Loucy (cell line): ENCODE data around the gene HPSE2.

Experiments used
- H2AFZ ChIP-seq: fragments of 200-600 bp; sonication (generic); 2 replicates; pipeline ENCODE4 v1.6.0; 2016; ENCODE audit warnings: antibody characterized with exemption, mild to moderate bottlenecking, low read length, moderate library complexity
- H3F3A ChIP-seq: fragments of 200-600 bp; 2 replicates; pipeline ENCODE4 v1.6.0; 2016; ENCODE audit warnings: antibody characterized with exemption, low read depth, mild to moderate bottlenecking
- H3K27me3 ChIP-seq: fragments of 200-600 bp; sonication (generic); 2 replicates; pipeline ENCODE4 v1.6.1; 2014; ENCODE audit warnings: low read length, mild to moderate bottlenecking; ENCODE audit not compliant: insufficient read depth, poor library complexity, severe bottlenecking
- H3K36me3 ChIP-seq: fragments of 200-600 bp; sonication (generic); 2 replicates; pipeline ENCODE4 v1.6.1; 2016; ENCODE audit warnings: low read length; ENCODE audit not compliant: insufficient read depth
- H3K4me1 ChIP-seq: fragments of 200-600 bp; sonication (generic); 2 replicates; pipeline ENCODE4 v1.5.1; 2014; ENCODE audit warnings: low read length, mild to moderate bottlenecking; ENCODE audit not compliant: insufficient read depth, poor library complexity, severe bottlenecking
- H3K4me2 ChIP-seq: fragments of 200-600 bp; sonication (generic); 2 replicates; pipeline ENCODE4 v1.6.0; 2014; ENCODE audit warnings: antibody characterized with exemption, low read length, low read depth, mild to moderate bottlenecking; ENCODE audit not compliant: poor library complexity, severe bottlenecking
- H3K4me3 ChIP-seq: fragments of 200-600 bp; sonication (generic); 2 replicates; pipeline ENCODE4 v1.5.1; 2014; ENCODE audit warnings: low read length, mild to moderate bottlenecking, mixed read lengths; ENCODE audit not compliant: poor library complexity, severe bottlenecking
- H3K79me2 ChIP-seq: fragments of 200-600 bp; sonication (generic); 2 replicates; pipeline ENCODE4 v1.6.1; 2014; ENCODE audit warnings: low read length; ENCODE audit not compliant: insufficient read depth
- H3K9ac ChIP-seq: fragments of 200-600 bp; sonication (generic); 2 replicates; pipeline ENCODE4 v1.6.0; 2014; ENCODE audit warnings: mild to moderate bottlenecking, low read depth, low read length, moderate library complexity; ENCODE audit not compliant: poor library complexity, severe bottlenecking
- H3K9me2 ChIP-seq: fragments of 200-600 bp; sonication (generic); replicated peaks from 2 replicates; pipeline ENCODE4 v1.6.1; 2016; ENCODE audit warnings: low read depth, low read length, mixed read lengths
- H3K9me3 ChIP-seq: fragments of 200-600 bp; sonication (generic); 2 replicates; pipeline ENCODE4 v1.6.1; 2014; ENCODE audit warnings: mild to moderate bottlenecking, antibody characterized with exemption, low read length, low read depth; ENCODE audit not compliant: insufficient read depth
- H4K20me1 ChIP-seq: fragments of 200-600 bp; sonication (generic); 2 replicates; pipeline ENCODE4 v1.6.0; 2014; ENCODE audit warnings: antibody characterized with exemption, low read length, mild to moderate bottlenecking; ENCODE audit not compliant: insufficient read depth, poor library complexity, severe bottlenecking
- CTCF ChIP-seq: fragments of 200-600 bp; sonication (generic); conservative IDR thresholded peaks from 2 replicates; pipeline ENCODE4 v1.5.1; 2014; ENCODE audit warnings: mild to moderate bottlenecking, antibody characterized with exemption, low read length
- EZH2phosphoT487 ChIP-seq: fragments of 200-600 bp; IDR thresholded peaks from 2 replicates; pipeline ENCODE4 v1.6.1; 2018; ENCODE audit warnings: antibody characterized with exemption, mild to moderate bottlenecking, moderate library complexity, borderline replicate concordance

Gene HPSE2

DNA sequence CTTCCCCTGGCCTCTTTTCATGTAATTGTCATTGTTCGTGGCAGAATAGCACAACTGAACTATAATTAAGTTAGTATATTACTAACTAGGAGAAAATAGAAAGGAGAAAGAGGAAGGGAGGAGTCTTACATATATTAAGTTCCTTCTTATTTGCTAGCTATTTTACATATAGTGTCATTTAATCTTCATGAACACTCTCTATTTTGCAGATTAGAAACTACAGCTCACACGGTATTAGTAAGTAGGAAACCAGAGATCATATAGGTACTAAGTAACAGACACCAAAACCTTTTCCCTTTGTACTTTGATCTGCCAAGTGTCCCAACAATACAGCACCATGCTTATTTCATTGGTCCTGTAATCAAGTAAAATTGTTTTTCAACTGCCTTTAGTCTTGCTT is 586.5 kb downstream of the HPSE2 start:
- Histone ChIP-seq H3K4me3 (no peak overlapping the region), H3K27me3 (no peaks in the 10 kb centered on the region), H3K36me3 (no peaks in the 10 kb centered on the region), H3K9me3 (no peaks in the 10 kb centered on the region), H4K20me1 (no peaks in the 10 kb centered on the region), H3K9ac (no peak overlapping the region), H3K4me2 (no peak overlapping the region), H3F3A (no peaks in the 10 kb centered on the region), H3K79me2 (no peaks in the 10 kb centered on the region), H3K9me2 (no peaks in the 10 kb centered on the region), H2AFZ (peak overlapping the region; percentile 63), H3K4me1 (peaks cover 10% of the 10 kb centered on the region)
- TF ChIP-seq CTCF = no peak
- no peak for TF ChIP-seq EZH2phosphoT487

DNA sequence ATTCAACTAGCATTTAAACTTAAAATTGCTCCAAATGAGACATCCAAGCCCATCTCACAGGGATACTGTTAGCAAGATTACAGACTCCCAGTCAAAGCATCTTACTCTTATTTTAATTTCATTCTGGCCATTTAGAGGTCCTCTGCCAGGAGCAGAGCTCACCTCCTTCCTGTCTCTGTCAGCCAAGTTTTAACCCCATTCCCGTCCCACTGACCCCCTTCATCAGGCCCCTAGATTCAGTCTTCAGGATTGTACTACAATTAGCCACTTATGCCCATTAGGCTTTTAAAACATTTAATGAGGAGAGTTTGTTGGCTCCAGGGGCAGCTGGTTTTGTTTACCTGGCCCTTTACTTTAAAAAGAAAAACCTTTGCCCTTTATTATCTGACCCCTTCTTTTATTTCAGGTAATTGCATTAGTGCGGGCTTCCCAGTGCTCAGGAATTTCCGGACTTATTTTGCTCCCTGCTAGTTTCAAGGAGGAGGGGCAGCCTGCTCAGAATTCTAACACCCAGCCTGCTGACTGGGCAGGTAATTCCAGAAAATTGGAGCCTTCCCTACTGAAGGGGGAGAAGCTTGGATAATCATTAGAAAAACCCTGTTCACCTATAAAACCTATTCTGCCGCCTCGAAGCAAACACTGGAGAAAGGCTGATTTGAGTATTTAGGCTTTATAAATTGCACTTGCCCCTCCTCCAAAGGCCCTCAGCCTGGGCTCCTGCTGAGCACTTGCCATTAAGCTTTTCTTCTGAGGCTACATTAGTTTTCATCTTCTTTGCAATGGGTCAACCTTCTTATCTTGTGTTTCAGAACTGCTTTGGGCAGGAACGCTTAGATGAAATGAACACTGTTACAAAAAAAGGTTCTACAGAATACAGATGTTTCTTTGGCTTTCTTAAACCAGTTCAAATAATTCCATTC is 588.4 kb downstream of the HPSE2 start:
- no peaks in the 10 kb centered on the region for H3K9me2 ChIP-seq
- no peaks in the 10 kb centered on the region for H3K79me2 ChIP-seq
- no peak overlapping the region for H3K4me3 ChIP-seq
- no peaks in the 10 kb centered on the region for H4K20me1 ChIP-seq
- H2AFZ ChIP-seq = no peak overlapping the region
- no peak overlapping the region for H3K9ac ChIP-seq
- no peaks in the 10 kb centered on the region for H3K27me3 ChIP-seq
- no peak overlapping the region for H3K4me2 ChIP-seq
- no peaks in the 10 kb centered on the region for H3K36me3 ChIP-seq
- H3F3A ChIP-seq = no peaks in the 10 kb centered on the region
- no peaks in the 10 kb centered on the region for H3K9me3 ChIP-seq
- peaks cover 10% of the 10 kb centered on the region for H3K4me1 ChIP-seq
- TF ChIP-seq EZH2phosphoT487 = no peak

DNA sequence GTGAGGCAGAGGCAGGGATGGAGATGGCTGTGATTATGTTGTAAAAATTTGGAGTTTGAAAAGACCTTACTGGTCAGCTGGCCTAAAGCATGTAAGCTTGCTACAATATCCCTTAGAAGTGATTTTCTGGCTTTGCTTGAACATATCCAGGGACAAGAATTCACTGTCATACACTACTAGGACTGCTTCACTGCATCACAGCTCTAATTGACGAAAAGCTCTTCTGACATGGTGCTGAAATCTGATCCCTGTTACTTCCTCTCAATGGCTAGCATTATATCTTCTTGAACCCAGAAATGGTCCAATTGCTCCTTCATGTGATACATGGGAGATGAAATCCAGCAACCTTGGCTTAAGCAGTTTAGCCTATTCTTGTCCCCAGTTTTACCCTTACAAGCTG is 591.2 kb downstream of the HPSE2 start:
- H2AFZ ChIP-seq = no peak overlapping the region

More for the DNA sequence above, 591.2 kb downstream of the HPSE2 start:
- no peaks in the 10 kb centered on the region for H3K36me3 ChIP-seq
- no peaks in the 10 kb centered on the region for H3K79me2 ChIP-seq
- no peaks in the 10 kb centered on the region for H3K9me3 ChIP-seq
- TF ChIP-seq CTCF (no peak), EZH2phosphoT487 (no peak)
- H3K9ac ChIP-seq = no peak overlapping the region
- H3K9me2 ChIP-seq = no peaks in the 10 kb centered on the region
- H3K4me3 ChIP-seq = no peak overlapping the region
- no peaks in the 10 kb centered on the region for H3K27me3 ChIP-seq
- H3F3A ChIP-seq = no peaks in the 10 kb centered on the region
- no peak overlapping the region for H3K4me2 ChIP-seq
- no peaks in the 10 kb centered on the region for H4K20me1 ChIP-seq
- peaks cover 7% of the 10 kb centered on the region for H3K4me1 ChIP-seq
